CD4-positive, alpha-beta T cell treated with Interleukin-4 for 4 hours (primary cell): ENCODE data around the gene ARAP3.

Experiments
- DNase-seq: peaks from one replicate; pipeline ENCODE4 v3.0.0-alpha.2; 2020

Gene ARAP3

GRCh38 chr5:141609044-141609443, 73.0 kb downstream of the ARAP3 start:
- DNase-seq = no peak

- no peak for DNase-seq
These were observed 73.5 kb downstream of the ARAP3 start for GRCh38 chr5:141608557-141608956.

- no peak for DNase-seq
These were observed 74.0 kb downstream of the ARAP3 start for GRCh38 chr5:141608046-141608445.

- DNase-seq = peak; percentile 90
These were observed 76.3 kb downstream of the ARAP3 start for GRCh38 chr5:141605523-141606277.

- peak; percentile 54 for DNase-seq
These were observed 77.9 kb downstream of the ARAP3 start for GRCh38 chr5:141603923-141604717.
